GM12801 (cell line): Measurements from ENCODE around the gene TRAF5.

ENCODE experiments used
- CTCF ChIP-seq: IDR thresholded peaks from one replicate; pipeline ENCODE4 v1.5.1; 2011; ENCODE audit warnings: control low read depth; ENCODE audit not compliant: insufficient read length; ENCODE audit errors: extremely low read depth

Gene TRAF5

DNA sequence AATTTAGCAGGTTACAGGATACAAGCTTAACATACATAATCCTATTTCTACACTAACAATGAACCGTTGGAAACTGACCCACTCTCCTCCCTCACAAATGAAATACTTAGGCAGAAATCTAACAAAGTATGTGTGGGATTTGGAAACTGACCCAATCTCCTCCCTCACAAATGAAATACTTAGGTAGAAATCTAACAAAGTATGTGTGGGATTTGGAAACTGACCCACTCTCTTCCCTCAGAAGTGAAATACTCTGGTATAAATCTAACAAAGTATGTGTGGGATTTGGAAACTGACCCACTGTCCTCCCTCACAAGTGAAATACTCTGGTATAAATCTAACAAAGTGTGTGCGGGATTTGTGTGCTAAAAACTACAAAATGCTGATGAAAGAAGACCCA, 60.3 kb downstream of the TRAF5 start:
- no peak for TF ChIP-seq CTCF

DNA sequence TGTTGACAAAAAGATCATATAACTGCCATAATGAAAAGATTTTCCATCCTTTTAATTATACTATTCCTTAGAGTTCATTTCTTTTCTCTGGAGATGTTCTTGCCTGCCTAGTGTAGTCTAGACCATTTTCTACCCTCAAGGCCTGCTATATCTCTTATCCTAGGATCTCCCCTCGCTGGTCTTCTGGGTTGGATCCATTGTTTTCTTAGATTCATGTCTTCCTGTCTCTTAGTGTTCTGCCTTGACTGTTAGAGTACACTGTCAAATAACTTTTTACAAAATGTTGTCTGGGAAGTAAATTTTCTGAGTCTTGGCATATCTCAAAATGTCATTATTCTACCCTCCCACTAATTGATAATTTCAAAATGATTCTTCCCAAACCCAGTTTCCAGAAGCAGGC, 66.6 kb downstream of the TRAF5 start:
- TF ChIP-seq CTCF = no peak

GRCh38 chr1:211411639-211412038, 85.0 kb downstream of the TRAF5 start:
- TF ChIP-seq CTCF = no peak

DNA sequence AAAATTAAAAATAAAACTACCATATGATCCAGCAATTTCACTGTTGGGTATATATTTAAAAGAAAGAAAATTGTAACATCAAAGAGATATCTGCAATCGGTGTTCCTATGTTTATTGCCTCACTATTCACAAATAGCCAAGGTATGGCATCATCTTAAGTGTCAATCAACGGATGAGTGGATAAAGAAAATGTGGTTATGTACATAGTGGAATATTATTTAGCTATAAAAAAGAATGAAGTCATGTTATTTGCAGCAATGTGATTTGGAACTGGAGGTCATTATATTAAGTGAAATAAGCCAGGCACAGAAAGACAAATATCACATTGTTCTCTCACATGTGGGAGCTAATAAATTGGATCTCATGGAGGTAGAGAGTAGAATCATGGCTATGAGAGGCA, 89.1 kb downstream of the TRAF5 start:
- TF ChIP-seq CTCF = no peak

DNA sequence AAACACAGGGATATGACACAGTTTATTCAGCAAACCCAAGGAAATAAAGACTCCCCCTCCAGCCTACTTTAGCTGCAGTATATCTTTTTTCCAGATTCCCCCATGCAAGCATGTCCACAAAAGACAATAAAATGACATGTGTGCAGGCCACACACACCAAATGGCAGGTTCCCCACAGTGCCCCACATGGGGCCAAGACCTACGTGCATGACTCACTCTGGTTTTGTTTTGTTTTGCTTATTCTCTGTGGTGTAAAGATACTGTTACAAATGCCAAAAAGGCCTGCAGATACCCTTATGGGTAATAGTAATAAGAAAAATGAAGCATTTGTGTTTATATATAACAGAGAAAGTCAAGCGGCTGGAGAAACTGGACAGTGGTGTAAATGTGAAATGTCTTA, 93.8 kb downstream of the TRAF5 start:
- TF ChIP-seq CTCF = no peak

GRCh38 chr1:211420845-211421454, 94.3 kb downstream of the TRAF5 start:
- no peak for TF ChIP-seq CTCF

DNA sequence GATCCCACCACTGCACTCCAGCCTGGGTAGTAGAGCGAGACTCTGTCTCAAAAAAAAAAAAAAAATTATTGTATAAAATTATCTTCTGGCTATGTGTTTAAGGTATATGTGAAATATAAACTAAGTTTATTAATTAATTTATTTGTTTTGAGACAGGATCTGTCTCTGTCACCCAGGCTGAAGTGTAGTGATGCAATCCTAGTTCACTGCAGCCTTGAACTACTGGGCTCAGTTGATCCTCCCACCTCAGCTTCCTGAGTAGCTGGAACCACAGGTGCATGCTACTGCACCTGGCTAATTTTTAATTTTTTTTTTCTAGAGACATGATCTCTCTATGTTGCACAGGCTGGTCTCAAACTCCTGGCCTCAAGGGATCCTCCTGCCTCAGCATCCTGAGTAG, 97.4 kb downstream of the TRAF5 start:
- no peak for TF ChIP-seq CTCF
